Choroid plexus epithelial cell (primary cell): ENCODE results near the gene MYO1B.
A peak's percentile ranks its signal among the peaks of the same experiment; 100 is the strongest.

Experiments
- DNase-seq: peaks from one replicate; pipeline ENCODE4 v3.0.0-alpha.2; 2010; ENCODE audit warnings: low read depth
- H3K4me3 ChIP-seq: 2 replicates; pipeline ENCODE4 v1.5.1; 2011; ENCODE audit warnings: low read depth, mild to moderate bottlenecking, control low read depth, low read length, moderate library complexity
- TF ChIP-seq, protein P1 (sequence below): conservative IDR thresholded peaks from 2 replicates; pipeline ENCODE4 v1.5.1; 2011; ENCODE audit warnings: low read depth, mild to moderate bottlenecking, control low read depth, inconsistent platforms, low read length, moderate library complexity

The MYO1B gene

DNA sequence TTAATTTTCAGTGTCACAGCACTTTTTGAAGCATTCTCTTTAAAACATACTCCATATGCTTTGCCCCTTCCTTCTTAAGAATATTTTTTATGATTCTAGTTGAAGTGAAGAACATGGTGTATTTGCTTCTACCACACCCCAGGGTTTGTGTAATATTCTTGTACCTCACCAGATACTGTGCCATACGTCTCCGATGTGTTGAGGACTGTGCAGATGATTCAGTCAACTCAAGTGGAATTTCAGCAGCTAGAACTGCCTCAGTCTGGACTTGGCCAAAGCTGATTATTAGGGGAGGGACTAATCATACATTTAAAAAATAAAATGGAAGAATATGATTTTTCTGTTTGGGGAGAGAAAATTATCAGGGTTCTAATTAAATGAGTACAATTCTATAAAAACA lies 115.7 kb downstream of the MYO1B start:
- TF ChIP-seq, protein P1, sequence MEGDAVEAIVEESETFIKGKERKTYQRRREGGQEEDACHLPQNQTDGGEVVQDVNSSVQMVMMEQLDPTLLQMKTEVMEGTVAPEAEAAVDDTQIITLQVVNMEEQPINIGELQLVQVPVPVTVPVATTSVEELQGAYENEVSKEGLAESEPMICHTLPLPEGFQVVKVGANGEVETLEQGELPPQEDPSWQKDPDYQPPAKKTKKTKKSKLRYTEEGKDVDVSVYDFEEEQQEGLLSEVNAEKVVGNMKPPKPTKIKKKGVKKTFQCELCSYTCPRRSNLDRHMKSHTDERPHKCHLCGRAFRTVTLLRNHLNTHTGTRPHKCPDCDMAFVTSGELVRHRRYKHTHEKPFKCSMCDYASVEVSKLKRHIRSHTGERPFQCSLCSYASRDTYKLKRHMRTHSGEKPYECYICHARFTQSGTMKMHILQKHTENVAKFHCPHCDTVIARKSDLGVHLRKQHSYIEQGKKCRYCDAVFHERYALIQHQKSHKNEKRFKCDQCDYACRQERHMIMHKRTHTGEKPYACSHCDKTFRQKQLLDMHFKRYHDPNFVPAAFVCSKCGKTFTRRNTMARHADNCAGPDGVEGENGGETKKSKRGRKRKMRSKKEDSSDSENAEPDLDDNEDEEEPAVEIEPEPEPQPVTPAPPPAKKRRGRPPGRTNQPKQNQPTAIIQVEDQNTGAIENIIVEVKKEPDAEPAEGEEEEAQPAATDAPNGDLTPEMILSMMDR = no peak
- DNase-seq = no peak
- H3K4me3 ChIP-seq = no peak overlapping the region

DNA sequence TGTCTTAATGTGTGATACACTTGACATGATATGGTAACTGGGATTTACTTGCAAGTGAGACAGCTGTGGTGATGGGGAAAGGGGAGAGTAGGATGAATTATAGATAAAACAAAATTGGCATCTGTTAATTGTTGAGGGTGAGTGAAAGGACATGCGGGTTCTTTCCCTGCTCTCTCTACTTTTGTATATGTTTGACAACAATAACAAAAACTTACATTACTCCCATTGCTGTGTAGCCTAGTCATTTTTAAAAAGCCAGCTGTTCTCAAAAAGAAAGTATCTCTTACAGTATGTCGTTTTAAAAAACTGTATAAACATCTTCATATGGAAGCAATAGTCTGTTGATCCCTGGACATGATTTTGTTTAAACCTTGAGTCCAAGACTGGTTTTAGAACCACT lies 117.6 kb downstream of the MYO1B start:
- H3K4me3 ChIP-seq = no peak overlapping the region
- DNase-seq = no peak
- TF ChIP-seq, protein P1 = no peak

DNA sequence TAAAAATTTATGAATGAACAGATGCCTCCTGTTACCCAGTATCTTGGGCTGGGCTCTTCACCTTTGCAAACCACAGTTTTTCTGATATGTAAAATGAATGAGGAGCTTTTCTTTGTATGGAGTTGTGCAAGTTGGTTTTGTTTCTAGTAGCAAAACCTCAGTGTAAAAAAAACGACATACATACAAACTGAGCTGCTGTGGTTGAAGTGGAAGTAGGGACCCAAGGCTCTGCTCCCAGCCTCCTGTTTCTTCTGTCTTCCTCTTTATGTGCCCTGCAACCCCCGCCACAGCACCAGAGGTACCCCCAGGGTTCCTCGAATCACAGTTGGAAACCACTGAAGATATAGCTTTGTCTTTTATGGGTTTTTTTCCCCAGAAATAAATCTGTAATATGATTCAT lies 118.1 kb downstream of the MYO1B start:
- H3K4me3 ChIP-seq = no peak overlapping the region
- TF ChIP-seq, protein P1 = no peak
- no peak for DNase-seq

DNA sequence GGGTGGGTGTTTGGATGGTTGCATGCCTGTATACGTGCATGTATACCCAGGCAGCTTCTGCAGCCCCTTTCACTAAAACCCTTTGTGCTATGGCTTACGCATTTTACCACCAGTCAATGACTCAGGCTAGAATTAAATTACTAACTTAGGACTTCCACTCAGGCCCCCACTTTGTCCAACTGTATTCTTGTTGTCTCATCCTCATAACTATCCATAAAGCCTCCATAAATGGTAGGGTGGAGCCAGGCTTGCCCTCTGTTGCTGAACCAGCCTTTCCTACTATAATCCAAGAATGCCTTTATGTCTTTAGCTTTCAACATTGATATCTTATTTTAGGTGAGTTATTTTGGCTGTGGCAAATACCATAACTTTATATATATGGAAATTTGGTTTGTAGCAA lies 119.9 kb downstream of the MYO1B start:
- no peak for DNase-seq
- TF ChIP-seq, protein P1 = no peak
- H3K4me3 ChIP-seq = no peak overlapping the region

DNA sequence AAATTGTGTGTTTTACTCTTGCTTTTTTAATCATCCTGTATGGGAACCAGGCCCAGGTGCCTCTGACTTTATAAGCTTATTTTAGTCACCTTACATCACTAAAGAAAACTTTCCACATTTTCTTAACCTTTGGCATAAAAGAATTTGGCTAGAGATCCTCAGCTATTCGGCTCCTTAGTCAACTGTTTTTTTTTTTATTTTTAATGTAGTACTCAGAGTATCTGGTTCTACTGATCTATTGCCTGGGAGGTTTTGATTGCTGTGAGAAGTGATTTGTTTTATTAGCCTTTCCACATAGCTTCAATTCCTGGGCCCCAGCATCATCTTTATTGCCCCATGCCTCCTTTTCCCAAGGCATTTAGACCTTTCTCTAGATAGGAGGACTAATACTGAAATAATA lies 121.0 kb downstream of the MYO1B start:
- TF ChIP-seq, protein P1 = no peak
- DNase-seq = peak; percentile 83

DNA sequence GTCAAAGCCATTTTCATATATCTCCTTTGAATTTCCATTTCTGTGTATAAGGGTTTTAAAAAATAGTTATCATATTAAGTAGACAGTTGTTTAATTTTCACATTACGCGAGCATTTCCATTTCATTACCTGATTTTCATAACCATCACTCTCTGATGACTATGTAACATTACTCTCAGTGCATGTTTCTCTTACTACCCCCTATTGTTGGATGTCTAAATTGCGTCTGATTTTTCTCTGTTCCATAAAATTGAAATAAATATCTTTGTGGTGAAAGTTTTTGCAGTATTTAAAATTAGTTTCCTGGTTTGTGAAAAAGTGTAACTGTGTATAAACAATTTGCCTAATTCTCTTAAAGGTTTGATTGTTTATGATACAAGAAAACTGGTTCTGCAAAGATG lies 123.8 kb downstream of the MYO1B start:
- peak; percentile 41 for DNase-seq
- TF ChIP-seq, protein P1 = no peak
- H3K4me3 ChIP-seq = no peak overlapping the region

More for the DNA sequence above, 121.0 kb downstream of the MYO1B start:
- H3K4me3 ChIP-seq = no peak overlapping the region

DNA sequence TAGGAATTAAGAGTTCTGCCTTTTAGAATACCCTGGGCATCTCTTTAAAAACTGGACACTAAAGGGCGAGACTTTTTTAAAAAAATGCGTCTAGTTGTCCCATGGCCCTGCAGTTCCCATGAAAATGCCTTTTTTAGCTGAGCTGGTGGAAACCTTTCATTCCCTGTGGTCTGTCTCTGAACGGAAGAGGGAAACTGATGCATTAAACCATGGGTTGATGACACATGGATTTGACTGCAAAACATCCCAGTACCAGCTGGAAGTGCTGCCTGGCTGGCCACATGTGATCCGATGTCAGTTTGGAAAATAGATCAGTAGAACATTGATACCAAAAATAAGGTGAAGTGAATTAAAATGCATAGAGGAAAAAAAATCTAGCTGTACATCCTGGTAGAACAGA lies 129.2 kb downstream of the MYO1B start:
- TF ChIP-seq, protein P1 = no peak
- DNase-seq = no peak
- H3K4me3 ChIP-seq = no peak overlapping the region
